ENCODE data around the gene THOC6.

DNA sequence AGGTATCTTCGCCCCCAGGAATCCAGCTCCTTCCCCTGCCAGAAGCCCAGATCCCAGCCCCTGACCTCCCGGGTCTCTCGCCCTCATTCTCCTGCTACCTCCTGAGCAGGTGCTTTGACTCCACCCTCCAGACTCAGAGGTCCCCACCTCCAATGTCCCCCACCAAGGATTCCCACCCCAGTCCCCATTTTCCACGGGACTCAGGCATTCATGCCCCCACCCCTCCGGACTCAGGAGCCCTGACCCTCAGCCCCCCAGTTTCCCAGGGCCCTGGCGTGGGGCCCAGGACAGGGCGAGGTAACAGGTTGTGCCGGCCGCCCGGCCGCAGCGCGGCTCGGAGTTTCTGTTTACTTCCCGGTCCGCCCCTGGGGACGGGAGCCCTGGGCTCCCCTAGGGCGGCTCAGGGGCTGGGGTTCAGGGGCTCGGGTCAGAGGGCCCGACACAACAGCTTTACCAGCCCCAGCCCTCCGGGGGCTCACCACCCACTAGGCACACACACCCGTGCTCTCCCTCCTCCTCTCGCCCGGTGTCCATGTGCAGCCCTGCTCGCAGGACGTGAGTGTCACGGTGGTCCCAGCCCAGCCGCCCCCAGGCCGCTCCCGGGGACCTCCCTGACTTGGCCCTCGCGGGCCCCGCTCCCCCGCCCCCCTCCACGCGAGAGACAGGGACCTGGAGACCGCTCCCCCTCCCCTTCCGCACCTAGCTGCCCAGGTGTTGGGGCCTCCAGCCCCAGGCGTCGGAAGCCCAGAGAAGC lies 12.3 kb downstream of the THOC6 start:
- TF ChIP-seq, protein P1, sequence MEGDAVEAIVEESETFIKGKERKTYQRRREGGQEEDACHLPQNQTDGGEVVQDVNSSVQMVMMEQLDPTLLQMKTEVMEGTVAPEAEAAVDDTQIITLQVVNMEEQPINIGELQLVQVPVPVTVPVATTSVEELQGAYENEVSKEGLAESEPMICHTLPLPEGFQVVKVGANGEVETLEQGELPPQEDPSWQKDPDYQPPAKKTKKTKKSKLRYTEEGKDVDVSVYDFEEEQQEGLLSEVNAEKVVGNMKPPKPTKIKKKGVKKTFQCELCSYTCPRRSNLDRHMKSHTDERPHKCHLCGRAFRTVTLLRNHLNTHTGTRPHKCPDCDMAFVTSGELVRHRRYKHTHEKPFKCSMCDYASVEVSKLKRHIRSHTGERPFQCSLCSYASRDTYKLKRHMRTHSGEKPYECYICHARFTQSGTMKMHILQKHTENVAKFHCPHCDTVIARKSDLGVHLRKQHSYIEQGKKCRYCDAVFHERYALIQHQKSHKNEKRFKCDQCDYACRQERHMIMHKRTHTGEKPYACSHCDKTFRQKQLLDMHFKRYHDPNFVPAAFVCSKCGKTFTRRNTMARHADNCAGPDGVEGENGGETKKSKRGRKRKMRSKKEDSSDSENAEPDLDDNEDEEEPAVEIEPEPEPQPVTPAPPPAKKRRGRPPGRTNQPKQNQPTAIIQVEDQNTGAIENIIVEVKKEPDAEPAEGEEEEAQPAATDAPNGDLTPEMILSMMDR (IDR thresholded peaks at IDR 0.05): no peak
- no peak for TF ChIP-seq POLR2A (IDR thresholded peaks at IDR 0.05)
